OCI-LY7 (cell line): ENCODE data around the gene CASZ1.

Source experiments
- EZH2phosphoT487 ChIP-seq: fragments of 200-600 bp; sonication (generic); IDR thresholded peaks from 2 replicates; pipeline ENCODE4 v1.6.1; 2018; ENCODE audit warnings: low read depth, borderline replicate concordance, mild to moderate bottlenecking, mixed run types, antibody characterized with exemption, low read length, moderate library complexity, mixed read lengths
- TF ChIP-seq, protein P1 (sequence below): fragments of 200-600 bp; sonication (generic); conservative IDR thresholded peaks from 2 replicates; pipeline ENCODE4 v1.5.1; 2014; ENCODE audit warnings: mild to moderate bottlenecking, antibody characterized with exemption, low read length, moderate library complexity, mixed read lengths

DNA sequence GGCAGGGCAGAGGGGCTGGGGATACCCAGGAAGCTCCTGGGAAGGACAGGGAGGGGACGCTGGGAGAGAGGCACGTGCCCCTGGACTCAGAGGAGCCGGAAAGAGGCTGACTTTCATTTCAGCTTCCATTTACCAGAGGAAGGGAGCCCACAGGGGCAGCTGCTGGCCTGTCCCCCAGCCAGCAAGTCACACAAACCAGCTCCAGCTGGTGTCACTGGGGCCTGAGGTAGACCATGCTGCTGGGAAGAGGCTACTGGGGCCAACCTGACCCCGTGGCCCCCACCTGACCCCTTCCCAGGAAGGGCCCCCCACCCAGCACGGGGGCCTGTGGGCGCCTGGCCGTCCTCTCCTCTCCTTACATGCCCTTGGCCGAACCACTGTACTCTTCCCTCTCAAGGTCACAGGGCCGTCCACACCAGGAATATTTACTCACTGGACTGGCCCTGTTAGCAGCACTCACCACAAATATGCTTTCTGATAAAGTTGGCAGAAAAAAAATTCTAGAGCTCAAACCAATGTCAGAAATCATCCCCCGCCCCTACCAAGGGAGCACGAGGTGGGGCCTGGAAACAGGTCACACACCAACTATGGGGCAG is 110.5 kb downstream of the CASZ1 start:
- TF ChIP-seq, protein P1, sequence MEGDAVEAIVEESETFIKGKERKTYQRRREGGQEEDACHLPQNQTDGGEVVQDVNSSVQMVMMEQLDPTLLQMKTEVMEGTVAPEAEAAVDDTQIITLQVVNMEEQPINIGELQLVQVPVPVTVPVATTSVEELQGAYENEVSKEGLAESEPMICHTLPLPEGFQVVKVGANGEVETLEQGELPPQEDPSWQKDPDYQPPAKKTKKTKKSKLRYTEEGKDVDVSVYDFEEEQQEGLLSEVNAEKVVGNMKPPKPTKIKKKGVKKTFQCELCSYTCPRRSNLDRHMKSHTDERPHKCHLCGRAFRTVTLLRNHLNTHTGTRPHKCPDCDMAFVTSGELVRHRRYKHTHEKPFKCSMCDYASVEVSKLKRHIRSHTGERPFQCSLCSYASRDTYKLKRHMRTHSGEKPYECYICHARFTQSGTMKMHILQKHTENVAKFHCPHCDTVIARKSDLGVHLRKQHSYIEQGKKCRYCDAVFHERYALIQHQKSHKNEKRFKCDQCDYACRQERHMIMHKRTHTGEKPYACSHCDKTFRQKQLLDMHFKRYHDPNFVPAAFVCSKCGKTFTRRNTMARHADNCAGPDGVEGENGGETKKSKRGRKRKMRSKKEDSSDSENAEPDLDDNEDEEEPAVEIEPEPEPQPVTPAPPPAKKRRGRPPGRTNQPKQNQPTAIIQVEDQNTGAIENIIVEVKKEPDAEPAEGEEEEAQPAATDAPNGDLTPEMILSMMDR = no peak
- TF ChIP-seq EZH2phosphoT487 = no peak
